ENCODE measurements around the gene GET4.

The GET4 gene

GRCh38 chr7:855686-856369 is 20.5 kb upstream of the GET4 start:
- TF ChIP-seq PAX5 (IDR thresholded peaks at IDR 0.05; ENCODE audit: insufficient read depth, low read length, severe bottlenecking) (no peak), POU2F2 (IDR thresholded peaks at IDR 0.05; ENCODE audit: low read depth, low read length) (no peak), TAF1 (IDR thresholded peaks at IDR 0.05; ENCODE audit: low read depth, low read length) (no peak), SPI1 (IDR thresholded peaks at IDR 0.05; ENCODE audit: low read depth, low read length) (no peak), POLR2A (IDR thresholded peaks at IDR 0.05; ENCODE audit: low read depth, low read length) (no peak), POLR2AphosphoS5 (IDR thresholded peaks at IDR 0.05; ENCODE audit: low read depth, low read length) (no peak)
- FAIRE-seq (no peak), DNase-seq (ENCODE audit: insufficient read length, low spot score) (no peak)

GRCh38 chr7:856444-857095 is 19.8 kb upstream of the GET4 start:
- DNase-seq (ENCODE audit: insufficient read length, low spot score) (no peak), FAIRE-seq (no peak)
- no peak for TF ChIP-seq SPI1 (IDR thresholded peaks at IDR 0.05; ENCODE audit: low read depth, low read length)
- TF ChIP-seq POLR2A (IDR thresholded peaks at IDR 0.05; ENCODE audit: low read depth, low read length), result no peak
- no peak for TF ChIP-seq POLR2AphosphoS5 (IDR thresholded peaks at IDR 0.05; ENCODE audit: low read depth, low read length)
- TF ChIP-seq PAX5 (IDR thresholded peaks at IDR 0.05; ENCODE audit: insufficient read depth, low read length, severe bottlenecking), result no peak
- TF ChIP-seq TAF1 (IDR thresholded peaks at IDR 0.05; ENCODE audit: low read depth, low read length), result no peak
- no peak for TF ChIP-seq POU2F2 (IDR thresholded peaks at IDR 0.05; ENCODE audit: low read depth, low read length)

- FAIRE-seq (peak; percentile 43), DNase-seq (ENCODE audit: insufficient read length, low spot score) (no peak)
- TF ChIP-seq SPI1 (IDR thresholded peaks at IDR 0.05; ENCODE audit: low read depth, low read length), result no peak
- no peak for TF ChIP-seq POU2F2 (IDR thresholded peaks at IDR 0.05; ENCODE audit: low read depth, low read length)
- no peak for TF ChIP-seq PAX5 (IDR thresholded peaks at IDR 0.05; ENCODE audit: insufficient read depth, low read length, severe bottlenecking)
- TF ChIP-seq POLR2A (IDR thresholded peaks at IDR 0.05; ENCODE audit: low read depth, low read length), result no peak
- no peak for TF ChIP-seq POLR2AphosphoS5 (IDR thresholded peaks at IDR 0.05; ENCODE audit: low read depth, low read length)
- TF ChIP-seq TAF1 (IDR thresholded peaks at IDR 0.05; ENCODE audit: low read depth, low read length), result no peak
Observed at GRCh38 chr7:857661-858060, 18.7 kb upstream of the GET4 start.

- TF ChIP-seq PAX5 (IDR thresholded peaks at IDR 0.05; ENCODE audit: insufficient read depth, low read length, severe bottlenecking) (no peak), SPI1 (IDR thresholded peaks at IDR 0.05; ENCODE audit: low read depth, low read length) (no peak), POLR2AphosphoS5 (IDR thresholded peaks at IDR 0.05; ENCODE audit: low read depth, low read length) (no peak), TAF1 (IDR thresholded peaks at IDR 0.05; ENCODE audit: low read depth, low read length) (no peak), POLR2A (IDR thresholded peaks at IDR 0.05; ENCODE audit: low read depth, low read length) (no peak)
Observed at GRCh38 chr7:859359-860030, 16.9 kb upstream of the GET4 start.

GRCh38 chr7:860149-860548 is 16.2 kb upstream of the GET4 start:
- FAIRE-seq (no peak), DNase-seq (ENCODE audit: insufficient read length, low spot score) (no peak)
- no peak for TF ChIP-seq POU2F2 (IDR thresholded peaks at IDR 0.05; ENCODE audit: low read depth, low read length)
- no peak for TF ChIP-seq PAX5 (IDR thresholded peaks at IDR 0.05; ENCODE audit: insufficient read depth, low read length, severe bottlenecking)
- TF ChIP-seq POLR2A (IDR thresholded peaks at IDR 0.05; ENCODE audit: low read depth, low read length), result no peak
- TF ChIP-seq SPI1 (IDR thresholded peaks at IDR 0.05; ENCODE audit: low read depth, low read length), result no peak
- no peak for TF ChIP-seq TAF1 (IDR thresholded peaks at IDR 0.05; ENCODE audit: low read depth, low read length)
- TF ChIP-seq POLR2AphosphoS5 (IDR thresholded peaks at IDR 0.05; ENCODE audit: low read depth, low read length), result no peak

More at GRCh38 chr7:859359-860030, 16.9 kb upstream of the GET4 start:
- DNase-seq (ENCODE audit: insufficient read length, low spot score) (no peak), FAIRE-seq (no peak)

- TF ChIP-seq POLR2AphosphoS5 (IDR thresholded peaks at IDR 0.05; ENCODE audit: low read depth, low read length) (no peak), POU2F2 (IDR thresholded peaks at IDR 0.05; ENCODE audit: low read depth, low read length) (no peak), POLR2A (IDR thresholded peaks at IDR 0.05; ENCODE audit: low read depth, low read length) (no peak), PAX5 (IDR thresholded peaks at IDR 0.05; ENCODE audit: insufficient read depth, low read length, severe bottlenecking) (no peak), SPI1 (IDR thresholded peaks at IDR 0.05; ENCODE audit: low read depth, low read length) (no peak), TAF1 (IDR thresholded peaks at IDR 0.05; ENCODE audit: low read depth, low read length) (no peak)
- FAIRE-seq (no peak), DNase-seq (ENCODE audit: insufficient read length, low spot score) (no peak)
Observed at GRCh38 chr7:861222-861621, 15.1 kb upstream of the GET4 start.

- no peak for DNase-seq (ENCODE audit: insufficient read length, low spot score)
- TF ChIP-seq PAX5 (IDR thresholded peaks at IDR 0.05; ENCODE audit: insufficient read depth, low read length, severe bottlenecking) (no peak), POLR2A (IDR thresholded peaks at IDR 0.05; ENCODE audit: low read depth, low read length) (no peak), POU2F2 (IDR thresholded peaks at IDR 0.05; ENCODE audit: low read depth, low read length) (no peak), POLR2AphosphoS5 (IDR thresholded peaks at IDR 0.05; ENCODE audit: low read depth, low read length) (no peak)
- no peak for FAIRE-seq
Observed at GRCh38 chr7:862157-862556, 14.2 kb upstream of the GET4 start.

- TF ChIP-seq SPI1 (IDR thresholded peaks at IDR 0.05; ENCODE audit: low read depth, low read length) (no peak), PAX5 (IDR thresholded peaks at IDR 0.05; ENCODE audit: insufficient read depth, low read length, severe bottlenecking) (no peak), POLR2AphosphoS5 (IDR thresholded peaks at IDR 0.05; ENCODE audit: low read depth, low read length) (no peak), POU2F2 (IDR thresholded peaks at IDR 0.05; ENCODE audit: low read depth, low read length) (no peak), TAF1 (IDR thresholded peaks at IDR 0.05; ENCODE audit: low read depth, low read length) (no peak), POLR2A (IDR thresholded peaks at IDR 0.05; ENCODE audit: low read depth, low read length) (no peak)
- no peak for FAIRE-seq
- no peak for DNase-seq (ENCODE audit: insufficient read length, low spot score)
Observed at GRCh38 chr7:863106-863505, 13.2 kb upstream of the GET4 start.

GRCh38 chr7:865921-866320 is 10.4 kb upstream of the GET4 start:
- no peak for TF ChIP-seq POLR2A (IDR thresholded peaks at IDR 0.05; ENCODE audit: low read depth, low read length)
- TF ChIP-seq POU2F2 (IDR thresholded peaks at IDR 0.05; ENCODE audit: low read depth, low read length), result no peak
- TF ChIP-seq POLR2AphosphoS5 (IDR thresholded peaks at IDR 0.05; ENCODE audit: low read depth, low read length), result no peak
- TF ChIP-seq TAF1 (IDR thresholded peaks at IDR 0.05; ENCODE audit: low read depth, low read length), result no peak
- TF ChIP-seq SPI1 (IDR thresholded peaks at IDR 0.05; ENCODE audit: low read depth, low read length), result no peak
- no peak for TF ChIP-seq PAX5 (IDR thresholded peaks at IDR 0.05; ENCODE audit: insufficient read depth, low read length, severe bottlenecking)
- DNase-seq (ENCODE audit: insufficient read length, low spot score), result no peak
- FAIRE-seq, result no peak
